ENCODE results near the gene LAMB4. TPM values are rescaled to one million over a fixed set of nuclear protein-coding genes. Genes with fewer than 3 reads are reported as not detected.

Gene LAMB4
- total and polyA plus RNA-seq, 4 experiments from 2014 or later = not detected

- ChIA-PET CTCF (ENCODE audit: partially characterized antibody) (no interaction called here), POLR2A (ENCODE audit: partially characterized antibody) (no interaction called here)
- Mint-ChIP-seq H3K27ac (no peak overlapping the region), H3K4me3 (no peak overlapping the region), H3K9me3 (peaks cover 0 to 3% (median 0%) of the 10 kb centered on the region in 8 donors), H3K36me3 (no peaks in the 10 kb centered on the region), H3K4me1 (no peaks in the 10 kb centered on the region), H3K27me3 (peaks cover 15 to 23% of the 10 kb centered on the region in 2 donors)
- no peaks in the 10 kb centered on the region for H3K9me3 ChIP-seq (ENCODE audit: control insufficient read depth in 1 of 2, low read length in 2 of 2)
- intact Hi-C loops (cut with micrococcal nuclease) = no loop called here
- H3K4me1 ChIP-seq (ENCODE audit: insufficient read depth, low read length) = no peaks in the 10 kb centered on the region
- H3K27me3 ChIP-seq (ENCODE audit: insufficient read depth, low read length) = no peaks in the 10 kb centered on the region
- DNase-seq = no peak
- H3K4me3 ChIP-seq (ENCODE audit: low read length in 2 of 2) = no peak overlapping the region
- no peak overlapping the region for H3K27ac ChIP-seq (ENCODE audit: low read depth, low read length)
- H3K36me3 ChIP-seq (ENCODE audit: insufficient read depth, low read length) = no peaks in the 10 kb centered on the region
Observed at GRCh38 chr7:107982042-107982840, 147.9 kb downstream of the LAMB4 start.

GRCh38 chr7:107981466-107981865 lies 148.7 kb downstream of the LAMB4 start:
- Histone ChIP-seq H3K9me3 (ENCODE audit: control insufficient read depth in 1 of 2, low read length in 2 of 2) (no peaks in the 10 kb centered on the region), H3K4me1 (ENCODE audit: insufficient read depth, low read length) (no peaks in the 10 kb centered on the region), H3K27me3 (ENCODE audit: insufficient read depth, low read length) (no peaks in the 10 kb centered on the region), H3K4me3 (ENCODE audit: low read length in 2 of 2) (no peak overlapping the region), H3K36me3 (ENCODE audit: insufficient read depth, low read length) (no peaks in the 10 kb centered on the region), H3K27ac (ENCODE audit: low read depth, low read length) (no peak overlapping the region)
- Mint-ChIP-seq H3K36me3 (no peaks in the 10 kb centered on the region), H3K4me1 (no peaks in the 10 kb centered on the region), H3K4me3 (no peak overlapping the region), H3K27ac (no peak overlapping the region), H3K27me3 (peaks cover 11 to 16% of the 10 kb centered on the region in 2 donors), H3K9me3 (peaks cover 0 to under 1% (median 0%) of the 10 kb centered on the region in 8 donors)
- intact Hi-C loops (cut with micrococcal nuclease) = no loop called here
- ChIA-PET CTCF (ENCODE audit: partially characterized antibody) (interaction anchor here (0.7 kb wide), 1 partner anchor 80 kb away, joined by 3 read pairs; no protein-coding TSS in a partner anchor), POLR2A (ENCODE audit: partially characterized antibody) (no interaction called here)
- DNase-seq = no peak

DNA sequence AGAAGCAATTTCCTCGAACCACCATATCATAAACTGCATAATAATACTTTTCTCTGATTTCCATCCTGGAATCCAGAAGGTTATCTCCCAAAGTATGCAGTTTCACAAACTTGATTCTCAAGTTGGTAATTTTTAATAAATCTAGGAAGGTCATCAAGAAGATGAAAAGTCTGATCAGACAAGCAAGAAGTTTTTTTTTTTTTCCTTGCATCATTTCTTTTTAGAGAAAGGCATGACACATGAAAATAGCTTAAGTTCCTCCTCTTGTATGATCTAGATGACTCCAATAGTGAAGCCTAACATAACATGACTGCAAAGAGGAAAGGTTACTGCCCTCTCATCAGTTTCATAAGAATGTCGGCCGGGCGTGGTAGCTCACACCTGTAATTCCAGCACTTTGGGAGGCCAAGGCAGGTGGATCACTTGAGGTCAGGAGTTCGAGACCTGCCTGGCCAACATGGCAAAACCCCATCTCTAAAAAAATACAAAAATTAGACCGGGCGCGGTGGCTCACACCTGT lies 149.4 kb downstream of the LAMB4 start:
- no peaks in the 10 kb centered on the region for H3K9me3 ChIP-seq (ENCODE audit: control insufficient read depth in 1 of 2, low read length in 2 of 2)
- H3K4me3 ChIP-seq (ENCODE audit: low read length in 2 of 2) = no peak overlapping the region
- Mint-ChIP-seq H3K27ac (no peak overlapping the region), H3K9me3 (no peaks in the 10 kb centered on the region), H3K4me1 (no peaks in the 10 kb centered on the region), H3K4me3 (no peak overlapping the region), H3K36me3 (no peaks in the 10 kb centered on the region), H3K27me3 (peaks cover 6 to 12% of the 10 kb centered on the region in 2 donors)
- H3K36me3 ChIP-seq (ENCODE audit: insufficient read depth, low read length) = no peaks in the 10 kb centered on the region
- no peak for DNase-seq
- no peaks in the 10 kb centered on the region for H3K27me3 ChIP-seq (ENCODE audit: insufficient read depth, low read length)
- intact Hi-C loops (cut with micrococcal nuclease) = no loop called here
- H3K27ac ChIP-seq (ENCODE audit: low read depth, low read length) = no peak overlapping the region
- ChIA-PET POLR2A (ENCODE audit: partially characterized antibody) (no interaction called here), CTCF (ENCODE audit: partially characterized antibody) (no interaction called here)
- H3K4me1 ChIP-seq (ENCODE audit: insufficient read depth, low read length) = no peaks in the 10 kb centered on the region

- Histone ChIP-seq H3K4me3 (ENCODE audit: low read length in 2 of 2) (no peak overlapping the region), H3K36me3 (ENCODE audit: insufficient read depth, low read length) (no peaks in the 10 kb centered on the region), H3K9me3 (ENCODE audit: control insufficient read depth in 1 of 2, low read length in 2 of 2) (no peaks in the 10 kb centered on the region), H3K27ac (ENCODE audit: low read depth, low read length) (no peak overlapping the region), H3K27me3 (ENCODE audit: insufficient read depth, low read length) (no peaks in the 10 kb centered on the region), H3K4me1 (ENCODE audit: insufficient read depth, low read length) (no peaks in the 10 kb centered on the region)
- H3K36me3 Mint-ChIP-seq = no peaks in the 10 kb centered on the region
- no peaks in the 10 kb centered on the region for H3K9me3 Mint-ChIP-seq
- no peak overlapping the region for H3K4me3 Mint-ChIP-seq
- ChIA-PET POLR2A (ENCODE audit: partially characterized antibody) (no interaction called here), CTCF (ENCODE audit: partially characterized antibody) (no interaction called here)
- H3K4me1 Mint-ChIP-seq = no peaks in the 10 kb centered on the region
- intact Hi-C loops (cut with micrococcal nuclease) = no loop called here
- peaks cover 9 to 15% of the 10 kb centered on the region in 2 donors for H3K27me3 Mint-ChIP-seq
- DNase-seq = no peak
- H3K27ac Mint-ChIP-seq = no peak overlapping the region
Observed at GRCh38 chr7:107980171-107980570, 150.0 kb downstream of the LAMB4 start.

- CTCF ChIA-PET (ENCODE audit: partially characterized antibody) = no interaction called here
- no peak overlapping the region for H3K4me3 Mint-ChIP-seq
- POLR2A ChIA-PET (ENCODE audit: partially characterized antibody) = no interaction called here
Observed at GRCh38 chr7:107978815-107979408, 151.2 kb downstream of the LAMB4 start.

GRCh38 chr7:107977048-107977447 lies 153.1 kb downstream of the LAMB4 start:
- H3K4me3 ChIP-seq (ENCODE audit: low read length in 2 of 2) = no peak overlapping the region
- no peaks in the 10 kb centered on the region for H3K9me3 ChIP-seq (ENCODE audit: control insufficient read depth in 1 of 2, low read length in 2 of 2)
- H3K4me1 ChIP-seq (ENCODE audit: insufficient read depth, low read length) = no peaks in the 10 kb centered on the region
- Mint-ChIP-seq H3K4me3 (no peak overlapping the region), H3K4me1 (no peaks in the 10 kb centered on the region), H3K36me3 (no peaks in the 10 kb centered on the region), H3K27ac (no peak overlapping the region), H3K27me3 (peaks cover 5 to 7% of the 10 kb centered on the region in 2 donors), H3K9me3 (no peaks in the 10 kb centered on the region)
- no peaks in the 10 kb centered on the region for H3K27me3 ChIP-seq (ENCODE audit: insufficient read depth, low read length)
- ChIA-PET POLR2A (ENCODE audit: partially characterized antibody) (no interaction called here), CTCF (ENCODE audit: partially characterized antibody) (no interaction called here)
- intact Hi-C loops (cut with micrococcal nuclease) = no loop called here
- no peak for DNase-seq
- H3K27ac ChIP-seq (ENCODE audit: low read depth, low read length) = no peak overlapping the region
- H3K36me3 ChIP-seq (ENCODE audit: insufficient read depth, low read length) = no peaks in the 10 kb centered on the region

More at GRCh38 chr7:107978815-107979408, 151.2 kb downstream of the LAMB4 start:
- H3K27ac Mint-ChIP-seq = no peak overlapping the region
- H3K36me3 Mint-ChIP-seq = no peaks in the 10 kb centered on the region
- Histone ChIP-seq H3K4me1 (ENCODE audit: insufficient read depth, low read length) (no peaks in the 10 kb centered on the region), H3K4me3 (ENCODE audit: low read length in 2 of 2) (no peak overlapping the region), H3K27me3 (ENCODE audit: insufficient read depth, low read length) (no peaks in the 10 kb centered on the region), H3K27ac (ENCODE audit: low read depth, low read length) (no peak overlapping the region), H3K9me3 (ENCODE audit: control insufficient read depth in 1 of 2, low read length in 2 of 2) (no peaks in the 10 kb centered on the region), H3K36me3 (ENCODE audit: insufficient read depth, low read length) (no peaks in the 10 kb centered on the region)
- DNase-seq = no peak
- H3K27me3 Mint-ChIP-seq = peaks cover 7 to 9% of the 10 kb centered on the region in 2 donors
- H3K4me1 Mint-ChIP-seq = no peaks in the 10 kb centered on the region
- intact Hi-C loops (cut with micrococcal nuclease) = no loop called here
- H3K9me3 Mint-ChIP-seq = no peaks in the 10 kb centered on the region

GRCh38 chr7:107976620-107977019 lies 153.5 kb downstream of the LAMB4 start:
- H3K4me1 ChIP-seq (ENCODE audit: insufficient read depth, low read length) = no peaks in the 10 kb centered on the region
- Mint-ChIP-seq H3K4me3 (no peak overlapping the region), H3K27me3 (peaks cover 5 to 7% of the 10 kb centered on the region in 2 donors), H3K4me1 (no peaks in the 10 kb centered on the region), H3K36me3 (no peaks in the 10 kb centered on the region), H3K9me3 (no peaks in the 10 kb centered on the region), H3K27ac (no peak overlapping the region)
- H3K36me3 ChIP-seq (ENCODE audit: insufficient read depth, low read length) = no peaks in the 10 kb centered on the region
- ChIA-PET CTCF (ENCODE audit: partially characterized antibody) (no interaction called here), POLR2A (ENCODE audit: partially characterized antibody) (no interaction called here)
- DNase-seq = no peak
- no peaks in the 10 kb centered on the region for H3K27me3 ChIP-seq (ENCODE audit: insufficient read depth, low read length)
- no peaks in the 10 kb centered on the region for H3K9me3 ChIP-seq (ENCODE audit: control insufficient read depth in 1 of 2, low read length in 2 of 2)
- no peak overlapping the region for H3K27ac ChIP-seq (ENCODE audit: low read depth, low read length)
- no peak overlapping the region for H3K4me3 ChIP-seq (ENCODE audit: low read length in 2 of 2)
- intact Hi-C loops (cut with micrococcal nuclease) = no loop called here

Data from CD4-positive, alpha-beta memory T cell (primary cell).